Posterior cingulate gyrus (tissue), 11 donors: Measurements from ENCODE around the gene PNPLA2.

Source experiments
- DNase-seq, 10 donors: peaks; one replicate each; pipeline versions ENCODE4 v3.0.0 to v3.0.0-alpha.2; 2020 to 2021; ENCODE audit warnings: mixed read lengths in 3 of 10
- intact Hi-C: fragments of 100-400 bp; cut with DNase I; formaldehyde crosslinking; loops from one replicate; pipeline ENCODE4 v1.15.1; 2023

The PNPLA2 gene

GRCh38 chr11:827146-827896 lies 8.6 kb downstream of the PNPLA2 start:
- intact Hi-C loops = no loop called here
- DNase-seq = no peak

DNA sequence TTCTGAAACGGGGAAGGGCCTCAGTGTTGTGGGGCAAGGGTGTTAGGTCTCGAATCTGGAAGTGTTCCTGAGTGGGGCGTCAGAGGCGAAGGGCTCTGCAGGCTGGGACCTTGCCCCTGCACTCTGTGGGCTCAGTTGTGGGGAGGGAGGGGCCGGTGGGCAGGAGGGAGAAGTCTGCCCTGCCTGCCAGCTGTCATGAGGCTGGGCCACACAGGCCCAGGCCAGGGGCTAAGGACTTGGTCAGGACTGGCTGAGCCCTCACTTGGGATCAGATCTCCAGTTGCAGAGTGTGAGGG lies 9.1 kb downstream of the PNPLA2 start, which contains the start of gene CRACR2B:
Gene CRACR2B, plus strand, starts transcription at position 23 of the 296 bp plus-strand sequence. CDS start 689 bp downstream, outside the sequence.
- intact Hi-C loops = no loop called here
- DNase-seq = no peak

DNA sequence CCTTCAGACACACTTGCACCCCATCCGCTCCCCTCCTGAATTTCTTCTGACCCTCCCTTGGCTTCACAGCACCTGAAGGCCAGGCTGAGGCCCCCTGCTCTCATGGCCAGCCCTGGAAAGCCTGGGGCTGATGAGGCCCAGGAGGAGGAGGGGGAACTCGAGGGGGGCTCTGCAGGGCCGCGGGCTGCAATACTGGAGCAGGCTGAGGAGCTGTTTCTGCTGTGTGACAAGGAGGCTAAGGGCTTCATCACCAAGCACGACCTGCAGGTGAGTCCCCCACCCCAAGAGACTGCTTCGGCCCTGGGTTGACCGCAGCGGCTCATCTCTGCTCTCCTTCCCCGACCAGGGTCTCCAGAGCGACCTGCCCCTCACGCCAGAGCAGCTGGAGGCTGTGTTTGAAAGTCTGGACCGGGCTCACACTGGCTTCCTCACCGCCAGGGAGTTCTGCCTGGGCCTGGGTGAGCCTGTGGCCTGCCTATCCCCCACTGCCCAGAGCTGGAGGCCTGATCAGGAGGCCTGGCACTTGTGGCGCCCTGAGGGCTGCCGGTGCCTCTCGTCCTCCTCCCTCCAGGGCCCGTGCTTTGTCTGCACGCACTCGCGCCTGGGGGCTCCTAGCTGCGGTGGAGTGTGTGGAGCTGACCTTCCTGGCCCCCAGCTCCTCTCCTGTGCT lies 9.9 kb downstream of the PNPLA2 start:
- no peak for DNase-seq
- intact Hi-C loops = no loop called here

DNA sequence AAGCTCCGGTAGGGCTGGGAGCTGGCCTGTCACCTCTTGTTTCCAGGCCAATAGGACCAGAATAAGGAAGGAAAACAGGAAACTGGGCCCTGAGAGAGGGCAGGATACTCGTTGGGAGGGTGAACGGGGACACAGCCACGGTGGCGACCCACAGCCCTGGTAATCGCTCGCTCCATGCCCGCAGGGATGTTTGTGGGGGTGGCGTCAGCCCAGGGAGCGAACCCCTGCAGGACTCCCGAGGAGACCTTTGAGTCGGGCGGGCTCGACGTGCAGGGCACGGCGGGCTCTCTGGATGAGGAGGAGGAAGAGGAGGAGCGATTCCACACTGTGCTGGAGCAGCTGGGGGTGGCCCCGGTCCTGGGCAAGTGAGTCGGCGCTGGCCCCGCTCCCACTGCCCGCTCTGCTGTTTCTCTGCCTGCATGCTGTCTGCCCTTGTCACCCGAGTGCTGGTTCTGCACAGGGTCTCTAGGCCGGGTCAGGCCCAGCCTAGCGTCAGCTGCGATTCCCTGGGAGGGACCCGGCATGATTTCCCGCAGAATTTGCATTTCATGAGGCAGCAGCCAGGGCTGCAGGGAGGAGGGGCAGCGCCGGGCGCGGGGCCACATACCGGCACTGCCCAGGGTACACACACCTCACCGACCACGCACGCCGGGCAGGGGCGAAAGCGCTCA lies 10.6 kb downstream of the PNPLA2 start:
- no peak for DNase-seq
- intact Hi-C loops = no loop called here

DNA sequence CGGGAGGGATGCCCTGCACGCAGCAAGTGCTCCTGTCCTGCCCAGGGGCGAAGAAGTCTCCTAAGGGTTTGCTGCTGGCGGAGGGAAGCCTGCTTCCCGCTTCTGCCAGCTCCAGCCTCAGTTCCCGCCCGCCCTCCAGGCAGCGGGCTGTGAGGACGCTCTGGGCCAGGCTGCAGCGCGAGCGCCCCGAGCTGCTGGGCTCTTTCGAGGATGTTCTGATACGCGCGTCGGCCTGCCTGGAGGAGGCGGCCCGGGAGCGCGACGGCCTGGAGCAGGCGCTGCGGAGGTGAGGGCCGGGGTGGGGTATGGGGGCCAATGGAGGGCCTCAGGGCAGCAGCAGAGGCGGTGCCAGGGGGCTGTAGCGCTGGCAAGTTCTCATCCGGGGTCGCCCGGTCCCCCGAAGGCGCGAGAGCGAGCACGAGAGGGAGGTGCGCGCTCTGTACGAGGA lies 11.2 kb downstream of the PNPLA2 start:
- intact Hi-C loops = no loop called here
- DNase-seq = no peak

DNA sequence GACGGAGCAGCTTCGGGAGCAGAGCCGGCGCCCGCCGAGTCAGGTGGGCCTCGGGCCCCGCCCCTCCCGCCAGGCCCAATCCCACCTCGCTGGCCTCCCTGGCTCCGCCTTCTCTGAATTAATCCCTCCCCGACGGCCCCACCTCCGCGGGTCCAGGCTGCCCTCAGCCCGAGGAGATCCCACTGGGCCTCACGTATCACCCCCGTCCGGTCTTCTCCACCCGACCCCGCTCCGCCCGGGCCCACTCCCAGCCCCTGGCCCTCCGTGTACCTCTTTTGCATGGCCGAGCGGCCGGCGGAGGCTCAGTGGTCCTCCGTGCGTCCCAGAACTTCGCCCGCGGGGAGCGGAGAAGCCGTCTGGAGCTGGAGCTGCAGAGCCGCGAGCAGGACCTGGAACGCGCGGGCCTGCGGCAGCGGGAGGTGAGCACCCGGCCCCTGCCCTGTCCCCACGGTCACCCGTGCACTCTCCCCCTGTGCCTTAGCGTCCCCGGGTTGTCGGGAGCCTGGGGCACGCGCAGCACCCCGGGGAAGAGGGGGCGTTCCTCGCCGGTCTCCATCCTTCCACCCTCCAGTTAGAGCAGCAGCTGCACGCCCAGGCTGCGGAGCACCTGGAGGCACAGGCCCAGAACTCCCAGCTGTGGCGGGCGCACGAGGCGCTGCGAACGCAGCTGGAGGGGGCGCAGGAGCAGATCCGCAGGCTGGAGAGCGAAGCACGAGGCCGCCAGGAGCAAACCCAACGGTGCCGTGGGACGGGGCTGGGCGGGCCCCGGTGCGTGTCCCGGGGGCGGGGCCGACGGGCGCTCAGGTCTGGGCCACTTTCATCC lies 11.8 kb downstream of the PNPLA2 start:
- DNase-seq = peak in 1 of 10 donors; percentile 53
- intact Hi-C loops = no loop called here

- no peak for DNase-seq
- intact Hi-C loops = no loop called here
These were observed 12.6 kb downstream of the PNPLA2 start for GRCh38 chr11:831118-831864.

- DNase-seq = no peak
- intact Hi-C loops = no loop called here
These were observed 13.3 kb downstream of the PNPLA2 start for GRCh38 chr11:831961-832528.

DNA sequence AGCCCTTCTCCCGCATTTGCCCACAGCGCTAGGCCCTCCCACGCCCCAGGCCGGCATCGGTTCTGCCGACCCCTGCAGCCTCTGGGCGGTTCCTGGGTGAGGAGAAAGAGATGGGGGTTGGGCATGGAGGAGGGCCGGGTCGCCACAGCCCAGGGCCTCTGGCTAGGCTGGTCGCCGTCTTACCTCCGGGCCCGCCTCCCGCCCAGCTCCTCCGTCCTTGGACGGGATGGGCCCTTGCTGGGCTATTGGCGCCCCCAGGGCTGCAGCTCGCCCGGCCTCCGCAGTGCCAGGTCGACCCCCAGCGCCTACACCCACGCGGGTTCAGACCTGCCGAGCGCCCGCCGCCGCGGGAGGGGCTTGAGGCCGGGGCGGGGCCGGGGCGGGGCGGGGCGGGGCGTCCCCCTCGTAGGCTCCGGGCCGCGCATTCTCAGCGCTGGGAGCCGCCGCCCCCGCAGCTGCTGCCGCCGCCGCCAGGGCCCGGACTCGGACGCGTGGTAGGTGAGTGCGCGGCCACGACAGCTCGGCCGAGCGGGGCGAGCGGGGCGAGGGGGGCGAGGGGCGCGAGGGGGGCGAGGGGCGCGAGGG lies 13.9 kb downstream of the PNPLA2 start, which contains the start of gene CD151:
Gene CD151, plus strand, starts transcription at position 424 of the 585 bp plus-strand sequence. CDS start 3,118 bp downstream, outside the sequence.
- intact Hi-C loops = no loop called here
- no peak for DNase-seq

DNA sequence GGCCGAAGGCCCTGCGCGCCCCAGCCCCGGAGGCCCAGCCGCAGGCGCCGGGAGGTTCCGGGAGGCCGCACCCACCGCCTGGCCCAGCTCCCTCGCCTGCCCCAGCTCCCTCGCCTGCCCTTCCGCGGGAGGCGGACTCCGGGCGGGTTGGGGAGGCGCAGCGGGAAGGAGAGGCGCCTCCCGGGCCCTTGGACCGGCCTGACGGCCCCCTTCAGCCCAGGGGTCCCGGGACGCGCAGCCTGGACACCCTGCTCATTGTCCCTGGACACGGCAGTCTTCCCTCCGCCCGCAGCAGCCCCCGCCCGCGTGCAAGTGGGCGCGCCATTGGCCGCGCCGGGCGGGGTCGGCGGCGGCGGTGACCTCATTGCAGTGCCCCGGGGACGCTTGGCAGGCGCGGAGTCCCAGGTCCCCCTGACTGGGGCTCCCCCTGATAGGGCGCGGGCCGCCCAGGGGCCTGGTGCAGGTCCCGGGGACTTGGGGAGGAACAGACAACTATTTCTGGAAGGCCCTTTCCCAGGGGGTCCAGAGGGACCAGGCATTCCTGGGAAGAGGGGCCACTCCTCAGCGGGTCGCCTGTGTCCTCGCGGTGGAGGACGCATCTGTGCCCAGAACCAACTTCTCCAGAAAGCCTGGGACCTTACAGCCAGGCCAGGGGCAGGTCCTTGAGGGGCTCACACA lies 14.5 kb downstream of the PNPLA2 start:
- no peak for DNase-seq
- intact Hi-C loops = no loop called here

DNA sequence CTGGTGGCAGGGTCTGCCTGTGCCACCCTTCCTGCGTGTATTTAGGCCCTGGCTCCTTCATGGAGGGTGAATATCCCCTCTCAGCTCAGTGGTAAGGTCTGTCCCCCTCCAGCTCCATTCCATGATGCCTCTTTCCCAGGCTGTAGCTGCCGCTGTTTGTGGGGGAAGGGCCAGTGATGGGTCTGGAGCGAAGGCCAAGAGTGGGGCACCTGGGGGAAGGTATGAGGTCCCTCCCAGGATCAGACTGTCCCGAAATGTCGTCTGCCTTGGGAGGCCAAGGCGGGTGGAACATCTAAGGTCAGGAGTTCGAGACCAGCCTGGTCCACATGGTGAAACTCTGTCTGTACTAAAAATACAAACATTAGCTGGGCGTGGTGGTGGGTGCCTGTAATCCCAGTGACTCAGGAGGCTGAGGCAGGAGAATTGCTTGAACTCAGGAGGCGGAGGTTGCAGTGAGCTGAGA lies 15.2 kb downstream of the PNPLA2 start:
- no peak for DNase-seq
- intact Hi-C loops = no loop called here

DNA sequence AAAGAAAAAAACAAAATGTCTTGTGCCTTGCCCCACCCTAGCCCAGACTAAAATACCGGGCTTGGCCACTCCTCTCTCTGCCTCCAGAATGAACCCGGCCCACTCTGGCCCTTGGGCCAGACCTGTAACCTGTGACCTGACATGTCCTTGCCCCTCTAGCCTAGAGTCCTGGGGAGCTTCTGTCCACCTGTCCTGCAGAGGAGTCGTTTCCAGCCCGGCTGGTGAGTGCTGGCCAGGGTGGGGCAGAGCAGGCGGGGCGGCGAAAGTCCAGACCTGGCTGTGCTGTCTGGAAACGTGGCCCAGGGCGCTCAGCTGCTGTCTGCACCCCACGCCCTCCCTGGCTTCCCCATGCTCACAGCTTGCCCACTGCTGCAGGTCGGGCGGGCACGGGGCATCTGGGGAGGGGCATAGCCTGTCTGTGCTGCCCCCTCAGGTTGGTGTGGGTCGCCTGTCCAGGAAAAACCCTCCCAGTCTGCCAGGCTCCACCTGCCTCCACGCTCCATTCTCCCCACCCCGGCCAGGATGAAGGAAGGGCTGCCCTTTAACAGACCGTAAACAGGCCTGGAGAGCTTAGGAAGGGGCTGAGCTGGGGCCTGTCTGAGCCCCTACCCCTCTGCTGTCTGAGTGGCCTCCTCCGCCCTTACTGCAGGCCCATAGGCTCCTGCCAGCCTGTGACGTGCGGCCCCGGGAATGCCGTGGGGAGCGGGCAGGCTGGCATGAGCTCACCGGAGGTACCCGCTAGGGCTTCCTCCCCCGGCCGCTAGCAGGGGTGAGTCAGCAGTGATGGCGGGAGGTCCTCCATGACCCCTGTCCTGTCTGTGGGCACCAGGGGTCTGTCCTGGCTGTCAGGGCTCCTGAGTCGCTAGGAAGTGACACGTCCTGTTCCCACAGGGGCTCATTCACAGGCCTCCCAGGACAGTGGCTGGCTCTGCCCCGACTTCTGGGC lies 15.9 kb downstream of the PNPLA2 start:
- peak in 2 of 10 donors; percentile 65 to 92 for DNase-seq
- intact Hi-C loops = no loop called here

GRCh38 chr11:836274-836673 lies 17.6 kb downstream of the PNPLA2 start:
- DNase-seq = no peak
- intact Hi-C loops = no loop called here

GRCh38 chr11:836700-837099 lies 18.0 kb downstream of the PNPLA2 start:
- no peak for DNase-seq
- intact Hi-C loops = no loop called here

DNA sequence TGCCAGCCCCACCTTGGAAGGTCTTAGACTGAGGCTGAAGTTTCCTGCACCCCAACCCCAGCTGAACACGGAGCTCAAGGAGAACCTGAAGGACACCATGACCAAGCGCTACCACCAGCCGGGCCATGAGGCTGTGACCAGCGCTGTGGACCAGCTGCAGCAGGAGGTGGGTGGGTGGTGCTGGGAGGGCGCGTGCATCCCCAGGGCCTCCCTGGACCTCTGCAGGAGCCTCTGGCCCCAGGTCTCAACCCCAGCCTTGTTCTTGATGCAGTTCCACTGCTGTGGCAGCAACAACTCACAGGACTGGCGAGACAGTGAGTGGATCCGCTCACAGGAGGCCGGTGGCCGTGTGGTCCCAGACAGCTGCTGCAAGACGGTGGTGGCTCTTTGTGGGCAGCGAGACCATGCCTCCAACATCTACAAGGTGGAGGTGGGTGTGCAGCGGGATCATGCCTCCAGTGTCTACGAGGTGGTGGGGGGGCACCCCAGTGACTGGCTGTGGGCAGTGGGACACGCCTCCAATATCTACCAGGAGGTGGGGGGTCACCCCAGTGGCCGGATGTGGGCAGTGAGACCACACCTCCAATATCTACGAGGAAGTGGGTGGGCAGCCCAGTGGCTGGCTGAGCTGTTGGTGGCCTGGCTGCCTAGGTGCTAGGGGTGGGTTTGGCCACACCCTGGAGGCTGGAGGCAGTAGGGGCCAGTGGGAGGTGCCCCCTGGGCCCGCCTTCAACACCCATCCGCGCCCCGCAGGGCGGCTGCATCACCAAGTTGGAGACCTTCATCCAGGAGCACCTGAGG lies 18.7 kb downstream of the PNPLA2 start:
- intact Hi-C loops = no loop called here
- no peak for DNase-seq

GRCh38 chr11:837990-838307 lies 19.2 kb downstream of the PNPLA2 start:
- no peak for DNase-seq
- intact Hi-C loops = no loop called here
